HG03095 (cell line): ENCODE measurements around the gene UBE2D3.

Experiments
- ATAC-seq: cut with Tn5 transposase; IDR thresholded peaks from one replicate; pipeline ENCODE4 v1.9.1; 2021; ENCODE audit warnings: moderate library complexity; ENCODE audit not compliant: unreplicated experiment

UBE2D3 gene

GRCh38 chr4:102758241-102759160 lies 68.8 kb downstream of the UBE2D3 start:
- no peak for ATAC-seq

DNA sequence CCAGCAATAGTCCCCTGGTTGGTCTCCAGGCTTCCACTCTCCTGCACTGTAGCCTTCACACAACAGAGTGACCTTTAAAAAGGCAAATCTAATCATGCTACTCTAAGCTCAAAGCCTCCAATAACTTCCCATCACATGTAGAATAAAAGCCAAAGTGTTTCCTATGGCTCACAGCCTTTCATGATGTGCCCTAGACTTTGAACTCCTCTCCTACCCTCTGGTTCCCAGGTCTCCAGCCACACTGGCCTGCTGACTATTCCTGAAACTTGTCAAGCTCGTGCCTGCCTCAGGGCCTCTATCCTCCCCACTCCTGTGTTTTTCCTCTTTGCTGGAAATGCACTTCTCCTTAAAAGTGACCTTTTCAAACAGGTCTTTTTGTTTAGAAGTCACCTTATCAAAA lies 69.7 kb downstream of the UBE2D3 start:
- ATAC-seq: no peak

DNA sequence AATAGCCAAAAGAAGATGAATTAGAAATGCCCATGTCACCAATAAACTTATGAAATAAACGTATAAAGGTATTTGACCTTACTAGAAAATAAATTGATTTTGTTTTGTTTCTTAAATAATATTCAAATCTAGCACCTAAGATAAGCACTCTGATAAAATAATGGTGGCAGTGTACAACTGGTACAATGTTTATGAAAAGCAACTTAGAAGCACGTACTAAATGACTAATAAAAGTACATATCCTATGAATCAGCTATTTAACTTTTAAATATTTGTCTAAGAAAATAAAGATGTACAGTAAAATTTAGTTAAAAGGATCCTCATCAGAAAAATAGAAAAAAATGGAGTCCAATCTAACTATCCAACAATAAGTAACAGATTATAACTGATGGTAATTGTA lies 73.3 kb downstream of the UBE2D3 start:
- ATAC-seq: no peak

- no peak for ATAC-seq
These were observed 75.4 kb downstream of the UBE2D3 start for GRCh38 chr4:102751941-102752340.
